Thyroid gland (tissue), 4 donors: ENCODE results near the gene CCDC148.

Experiments
- POLR2A ChIP-seq, 2 donors: fragments of 450-650 bp; IDR thresholded peaks; one replicate each; pipeline ENCODE4 v1.6.1; 2017; ENCODE audit warnings: antibody characterized with exemption in 2 of 2, mild to moderate bottlenecking in 2 of 2, moderate library complexity in 1 of 2
- TF ChIP-seq, protein P1 (sequence below), 6 experiments: fragments of 200-600 bp in 3 of 6; fragments of 450-650 bp in 3 of 6; sonication (generic) in 3 of 6; IDR thresholded peaks; one replicate each; pipeline ENCODE4 v1.5.1; 2016 to 2019; ENCODE audit warnings: antibody characterized with exemption in 6 of 6, mild to moderate bottlenecking in 2 of 6, inconsistent platforms in 1 of 6, moderate library complexity in 1 of 6

DNA sequence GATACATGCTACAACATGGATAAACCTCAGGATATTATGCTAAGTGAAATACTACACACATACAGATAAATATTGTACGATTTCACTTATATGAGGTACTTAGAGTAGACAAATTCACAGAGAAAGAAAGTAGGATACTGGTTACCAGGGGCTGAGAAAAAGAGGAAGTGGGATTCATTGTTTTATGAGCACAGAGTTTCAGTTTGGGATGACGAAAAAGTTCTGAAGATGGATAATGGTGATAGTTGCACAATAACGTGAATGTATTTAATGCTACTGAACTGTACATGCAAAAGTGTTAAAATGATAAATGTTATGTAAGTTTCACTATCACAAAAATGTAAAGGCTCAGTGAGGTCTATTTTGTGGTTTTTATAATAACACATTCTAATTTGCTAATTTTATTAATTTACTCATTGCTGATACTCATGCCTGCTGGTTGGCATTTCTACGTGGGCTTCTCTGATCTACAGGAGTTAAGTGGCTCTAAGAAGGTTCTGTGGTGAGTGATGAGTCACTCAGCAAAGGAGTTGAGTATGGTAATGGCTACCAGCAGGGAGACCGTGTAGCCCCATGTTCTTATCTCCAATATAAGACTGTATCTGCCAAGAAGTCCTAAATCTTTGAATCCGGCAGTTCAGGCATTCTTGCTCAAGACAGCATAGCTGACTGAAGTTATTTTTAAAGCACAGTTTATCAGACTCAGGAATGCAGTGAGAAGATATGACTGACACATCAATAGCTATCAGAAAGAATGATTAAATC is 313.8 kb downstream of the CCDC148 start:
- TF ChIP-seq POLR2A (IDR thresholded peaks at IDR 0.05) = no peak
- TF ChIP-seq, protein P1, sequence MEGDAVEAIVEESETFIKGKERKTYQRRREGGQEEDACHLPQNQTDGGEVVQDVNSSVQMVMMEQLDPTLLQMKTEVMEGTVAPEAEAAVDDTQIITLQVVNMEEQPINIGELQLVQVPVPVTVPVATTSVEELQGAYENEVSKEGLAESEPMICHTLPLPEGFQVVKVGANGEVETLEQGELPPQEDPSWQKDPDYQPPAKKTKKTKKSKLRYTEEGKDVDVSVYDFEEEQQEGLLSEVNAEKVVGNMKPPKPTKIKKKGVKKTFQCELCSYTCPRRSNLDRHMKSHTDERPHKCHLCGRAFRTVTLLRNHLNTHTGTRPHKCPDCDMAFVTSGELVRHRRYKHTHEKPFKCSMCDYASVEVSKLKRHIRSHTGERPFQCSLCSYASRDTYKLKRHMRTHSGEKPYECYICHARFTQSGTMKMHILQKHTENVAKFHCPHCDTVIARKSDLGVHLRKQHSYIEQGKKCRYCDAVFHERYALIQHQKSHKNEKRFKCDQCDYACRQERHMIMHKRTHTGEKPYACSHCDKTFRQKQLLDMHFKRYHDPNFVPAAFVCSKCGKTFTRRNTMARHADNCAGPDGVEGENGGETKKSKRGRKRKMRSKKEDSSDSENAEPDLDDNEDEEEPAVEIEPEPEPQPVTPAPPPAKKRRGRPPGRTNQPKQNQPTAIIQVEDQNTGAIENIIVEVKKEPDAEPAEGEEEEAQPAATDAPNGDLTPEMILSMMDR (IDR thresholded peaks at IDR 0.05) = no peak
